K562 (cell line): ENCODE results near the gene MRPL44. TPM values are rescaled to one million over a fixed set of nuclear protein-coding genes. Genes with fewer than 3 reads are reported as not detected.

Experiments
- BCL6 ChIP-seq: fragments of 250-450 bp; sonication (Bioruptor Pico); IDR thresholded peaks from 2 replicates; pipeline ENCODE4 v1.4.0; 2020
- CBFA2T2 ChIP-seq: fragments of 450-650 bp; conservative IDR thresholded peaks from 2 replicates; pipeline ENCODE4 v1.6.1; 2017; ENCODE audit warnings: mild to moderate bottlenecking
- CHCHD3 ChIP-seq: fragments of 250-450 bp; sonication (Bioruptor Pico); IDR thresholded peaks from 2 replicates; pipeline ENCODE4 v2.1.2; 2022; ENCODE audit warnings: mild to moderate bottlenecking
- ETV5 ChIP-seq: sonication (generic); formaldehyde crosslinking; IDR thresholded peaks from 2 replicates; pipeline ENCODE4 v1.4.0; 2020; ENCODE audit warnings: low read depth, mild to moderate bottlenecking, missing genetic modification reagents
- FIP1L1 ChIP-seq: fragments of 200-400 bp; formaldehyde crosslinking; IDR thresholded peaks from 2 replicates; pipeline ENCODE4 v1.6.1; 2018; ENCODE audit warnings: mild to moderate bottlenecking, low read depth, low read length; ENCODE audit not compliant: poor library complexity, severe bottlenecking
- FOSL1 ChIP-seq: fragments of 200-800 bp; sonication (Bioruptor generic); conservative IDR thresholded peaks from 2 replicates; pipeline ENCODE4 v1.6.1; 2016; ENCODE audit warnings: missing genetic modification characterization, missing compliant biosample characterization
- FOXA1 ChIP-seq: fragments of 450-650 bp; IDR thresholded peaks from 2 replicates; pipeline ENCODE4 v1.6.1; 2016; ENCODE audit warnings: mild to moderate bottlenecking, borderline replicate concordance
- HNRNPLL ChIP-seq: fragments of 200-400 bp; formaldehyde crosslinking; IDR thresholded peaks from 2 replicates; pipeline ENCODE4 v1.6.1; 2017; ENCODE audit warnings: low read length, low read depth, mild to moderate bottlenecking; ENCODE audit not compliant: poor library complexity, severe bottlenecking
- NCOA1 ChIP-seq: fragments of 450-650 bp; IDR thresholded peaks from 2 replicates; pipeline ENCODE4 v1.6.1; 2016; ENCODE audit warnings: low read depth
- NFIC ChIP-seq: fragments of 450-650 bp; IDR thresholded peaks from 2 replicates; pipeline ENCODE4 v1.6.1; 2017; ENCODE audit warnings: mild to moderate bottlenecking, inconsistent platforms
- NFXL1 ChIP-seq: fragments of 450-650 bp; formaldehyde crosslinking; IDR thresholded peaks from 2 replicates; pipeline ENCODE4 v1.4.0; 2021; ENCODE audit warnings: mild to moderate bottlenecking
- RBM39 ChIP-seq: fragments of 200-400 bp; formaldehyde crosslinking; optimal IDR thresholded peaks from 2 replicates; pipeline ENCODE3; 2018; ENCODE audit warnings: low read depth, low read length
- SMAD2 ChIP-seq: fragments of 150-350 bp; IDR thresholded peaks from 2 replicates; pipeline ENCODE4 v1.6.1; 2014; ENCODE audit warnings: low read depth, mild to moderate bottlenecking, low read length
- TCF3 ChIP-seq: sonication (generic); formaldehyde crosslinking; IDR thresholded peaks from 2 replicates; pipeline ENCODE4 v1.4.0; 2020; ENCODE audit warnings: mild to moderate bottlenecking, missing genetic modification reagents
- TOE1 ChIP-seq, 2 experiments: fragments of 450-650 bp in 1 of 2; sonication (generic) in 1 of 2; formaldehyde crosslinking in 1 of 2; IDR thresholded peaks; 2 replicates each; pipeline versions ENCODE4 v1.7.1 to v1.8.0; 2016 to 2022; ENCODE audit warnings: borderline replicate concordance in 2 of 2, mild to moderate bottlenecking in 2 of 2, antibody characterized with exemption in 1 of 2, inconsistent platforms in 1 of 2, low read depth in 1 of 2, missing genetic modification reagents in 1 of 2, moderate library complexity in 1 of 2
- ZBTB2 ChIP-seq: fragments of 450-650 bp; IDR thresholded peaks from 2 replicates; pipeline ENCODE4 v1.6.1; 2016; ENCODE audit warnings: antibody characterized with exemption
- ZMIZ1 ChIP-seq, 2 experiments: fragments of 150-350 bp in 1 of 2; IDR thresholded peaks; 2 replicates each; pipeline ENCODE4 v1.6.1; 2012 to 2016; ENCODE audit warnings: low read depth in 2 of 2, low read length in 2 of 2, mild to moderate bottlenecking in 1 of 2, moderate library complexity in 1 of 2
- ZNF507 ChIP-seq: conservative IDR thresholded peaks from 2 replicates; pipeline ENCODE4 v1.6.1; 2017; ENCODE audit warnings: missing genetic modification characterization, missing compliant biosample characterization
- ZNF79 ChIP-seq: fragments of 250-450 bp; sonication (Bioruptor Pico); IDR thresholded peaks from 2 replicates; pipeline ENCODE4 v1.4.0; 2020; ENCODE audit warnings: low read depth, mild to moderate bottlenecking, moderate library complexity
- ZSCAN29 ChIP-seq: fragments of 450-650 bp; IDR thresholded peaks from 2 replicates; pipeline ENCODE4 v1.6.1; 2017
- polyA plus RNA-seq, 8 experiments: library from polyadenylated mRNA; depleted of rRNA in 4 of 8; stranded (reverse) in 5 of 8; unstranded in 3 of 8; fragments of >200 nt; fragmentation: Nextera tagmentation in 2 of 8; fragmentation: Illumina TruSeq in 1 of 8; extraction: Ambion mirVana in 2 of 8; extraction: Trizol in 1 of 8; gene quantifications; 2 replicates each; pipeline versions ENCODE4 v1.2.1 to v1.2.3, GENCODE V29; 2011 to 2014; ENCODE audit warnings: inconsistent platforms in 1 of 8, missing spikeins in 1 of 8
- total RNA-seq, 7 experiments: library from RNA; depleted of rRNA in 6 of 7; stranded (reverse); fragments of >200 nt in 6 of 7; fragmentation: Illumina TruSeq in 2 of 7; extraction: Trizol in 2 of 7; gene quantifications; 2 replicates each; pipeline versions ENCODE4 v1.2.1 to v1.2.3, GENCODE V29; 2011 to 2021; ENCODE audit warnings: low replicate concordance in 1 of 7
- TF ChIP-seq, protein P1 (sequence below): sonication (generic); formaldehyde crosslinking; IDR thresholded peaks from 2 replicates; pipeline ENCODE4 v1.8.0; 2022; ENCODE audit warnings: mild to moderate bottlenecking, missing genetic modification reagents
- TF ChIP-seq, protein P2 (sequence below): fragments of 250-450 bp; sonication (Bioruptor Pico); IDR thresholded peaks from 2 replicates; pipeline ENCODE4 v1.5.1; 2021; ENCODE audit warnings: mild to moderate bottlenecking

Gene MRPL44
- total and polyA plus RNA-seq, 9 of the 15 experiments (the other 6 are each of a cell fraction or from before 2014, with no cell fraction given) = 10.4 to 26.0 (median 20.2) TPM

GRCh38 chr2:223995569-223995968 is 38.3 kb downstream of the MRPL44 start (continued):
- TF ChIP-seq NFXL1 (CRISPR knock-in tag) = no peak
- TF ChIP-seq HNRNPLL = no peak
- TF ChIP-seq, protein P1, sequence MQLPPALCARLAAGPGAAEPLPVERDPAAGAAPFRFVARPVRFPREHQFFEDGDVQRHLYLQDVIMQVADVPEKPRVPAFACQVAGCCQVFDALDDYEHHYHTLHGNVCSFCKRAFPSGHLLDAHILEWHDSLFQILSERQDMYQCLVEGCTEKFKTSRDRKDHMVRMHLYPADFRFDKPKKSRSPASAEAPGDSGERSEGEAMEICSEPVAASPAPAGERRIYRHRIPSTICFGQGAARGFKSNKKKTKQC (CRISPR knock-in tag) = no peak
- TF ChIP-seq FIP1L1 = no peak
- TF ChIP-seq FOXA1 = no peak
- TF ChIP-seq NCOA1 = no peak
- no peak for TF ChIP-seq ZSCAN29
- no peak for TF ChIP-seq RBM39
- no peak for TF ChIP-seq CBFA2T2
- no peak for TF ChIP-seq ZBTB2
- no peak for TF ChIP-seq ETV5 (CRISPR knock-in tag)
- TF ChIP-seq, protein P2, sequence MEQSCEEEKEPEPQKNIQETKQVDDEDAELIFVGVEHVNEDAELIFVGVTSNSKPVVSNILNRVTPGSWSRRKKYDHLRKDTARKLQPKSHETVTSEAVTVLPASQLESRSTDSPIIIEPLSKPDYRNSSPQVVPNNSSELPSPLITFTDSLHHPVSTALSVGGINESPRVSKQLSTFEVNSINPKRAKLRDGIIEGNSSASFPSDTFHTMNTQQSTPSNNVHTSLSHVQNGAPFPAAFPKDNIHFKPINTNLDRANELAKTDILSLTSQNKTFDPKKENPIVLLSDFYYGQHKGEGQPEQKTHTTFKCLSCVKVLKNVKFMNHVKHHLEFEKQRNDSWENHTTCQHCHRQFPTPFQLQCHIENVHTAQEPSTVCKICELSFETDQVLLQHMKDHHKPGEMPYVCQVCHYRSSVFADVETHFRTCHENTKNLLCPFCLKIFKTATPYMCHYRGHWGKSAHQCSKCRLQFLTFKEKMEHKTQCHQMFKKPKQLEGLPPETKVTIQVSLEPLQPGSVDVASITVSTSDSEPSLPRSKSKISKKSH = no peak
- no peak for TF ChIP-seq NFIC
- peak; percentile 95 for TF ChIP-seq FOSL1 (tag)
- TF ChIP-seq BCL6 (CRISPR knock-in tag) = no peak
- no peak for TF ChIP-seq SMAD2
- TF ChIP-seq TOE1 (IDR thresholded peaks at IDR 0.05; ENCODE audit: borderline replicate concordance) = no peak
- no peak for TF ChIP-seq TOE1 (CRISPR knock-in tag; IDR thresholded peaks at IDR 0.05; ENCODE audit: borderline replicate concordance, low read depth)
- TF ChIP-seq ZNF79 = no peak
- peak; percentile 83 for TF ChIP-seq ZNF507 (tag)
- TF ChIP-seq CHCHD3 (CRISPR knock-in tag) = no peak
- TF ChIP-seq ZMIZ1 (IDR thresholded peaks at IDR 0.05; ENCODE audit: low read depth in 2 of 2, low read length in 2 of 2) = no peak
- TF ChIP-seq TCF3 (CRISPR knock-in tag) = no peak
